A549 (cell line): ENCODE results near the gene SLC7A11. TPM values are rescaled to one million over a fixed set of nuclear protein-coding genes. Genes with fewer than 3 reads are reported as not detected.

ENCODE experiments used
- ATAC-seq, 2 experiments: fragments of 200-7000 bp in 1 of 2; fragments of >200 bp in 1 of 2; cut with Nextera tagmentation in 1 of 2; cut with Tn5 transposase in 1 of 2; 3 replicates each; pipeline versions ENCODE4 v1.8.0 to v1.9.1; 2018 to 2020; ENCODE audit warnings: mild to moderate bottlenecking in 1 of 2, moderate library complexity in 1 of 2
- CTCF ChIA-PET: fragments of 300-600 bp; sonication (Branson Sonifier 250); formaldehyde crosslinking; extraction: SDS; loops from one replicate; lab custom pipeline; 2021; ENCODE audit warnings: antibody characterized with exemption, inconsistent platforms; lab: Yijun Ruan, JAX
- POLR2A ChIA-PET: fragments of 350-600 bp; formaldehyde crosslinking; extraction: SDS; loops from one replicate; lab custom pipeline; 2021; ENCODE audit warnings: antibody characterized with exemption, inconsistent platforms; lab: Yijun Ruan, JAX
- DNase-seq, 2 experiments: peaks; one replicate each; pipeline versions ENCODE4 v3.0.0 to v3.0.0-alpha.2; 2011 to 2016; ENCODE audit warnings: low read depth in 1 of 2, low spot score in 1 of 2
- FAIRE-seq: peaks from 2 replicates; lab custom pipeline; 2011; peaks lifted over from hg19 to GRCh38; lab: Jason Lieb, UNC
- H3K27ac ChIP-seq, 2 experiments: fragments of >200 bp; sonication (Bioruptor Twin); formaldehyde crosslinking; 3 replicates each; pipeline ENCODE4 v1.5.1; 2016 to 2017
- H3K4me1 ChIP-seq: fragments of >200 bp; sonication (Bioruptor Twin); formaldehyde crosslinking; 3 replicates; pipeline ENCODE4 v1.6.1; 2016
- H3K4me2 ChIP-seq: fragments of >200 bp; sonication (Bioruptor Twin); formaldehyde crosslinking; 3 replicates; pipeline ENCODE4 v1.6.1; 2016
- H3K4me3 ChIP-seq: fragments of >200 bp; sonication (Bioruptor Twin); formaldehyde crosslinking; 3 replicates; pipeline ENCODE4 v1.5.1; 2016
- H3K9me3 ChIP-seq: fragments of >200 bp; sonication (Bioruptor Twin); formaldehyde crosslinking; 3 replicates; pipeline ENCODE4 v1.6.1; 2016
- CBX2 ChIP-seq: fragments of 200-600 bp; sonication (generic); IDR thresholded peaks from 2 replicates; pipeline ENCODE4 v1.6.1; 2016; ENCODE audit warnings: low read depth, mild to moderate bottlenecking, borderline replicate concordance
- CHD2 ChIP-seq: fragments of 150-350 bp; IDR thresholded peaks from 2 replicates; pipeline ENCODE4 v1.6.1; 2014; ENCODE audit warnings: low read length; ENCODE audit not compliant: partially characterized antibody
- ESRRA ChIP-seq: fragments of 150-350 bp; IDR thresholded peaks from 2 replicates; pipeline ENCODE4 v1.6.1; 2014; ENCODE audit warnings: mild to moderate bottlenecking, low read length, borderline replicate concordance
- FOXS1 ChIP-seq: fragments of 250-450 bp; sonication (Bioruptor Pico); IDR thresholded peaks from 2 replicates; pipeline ENCODE4 v1.5.0; 2020; ENCODE audit warnings: mild to moderate bottlenecking, moderate library complexity
- GATA3 ChIP-seq: IDR thresholded peaks from 2 replicates; pipeline ENCODE4 v1.6.1; 2012; ENCODE audit warnings: borderline replicate concordance
- HDAC2 ChIP-seq: fragments of 200-600 bp; sonication (generic); IDR thresholded peaks from 2 replicates; pipeline ENCODE4 v1.6.1; 2016
- HOXB13 ChIP-seq: fragments of 250-450 bp; sonication (Bioruptor Pico); IDR thresholded peaks from 2 replicates; pipeline ENCODE4 v1.5.0; 2020; ENCODE audit warnings: low read depth, mild to moderate bottlenecking, moderate library complexity
- HOXB5 ChIP-seq: fragments of 250-450 bp; sonication (Bioruptor Pico); IDR thresholded peaks from 2 replicates; pipeline ENCODE4 v1.5.0; 2020; ENCODE audit warnings: mild to moderate bottlenecking, moderate library complexity
- JUN ChIP-seq, 2 experiments: fragments of >200 bp; sonication (Bioruptor Twin); formaldehyde crosslinking; IDR thresholded peaks; 2 replicates in 1 of 2; 3 replicates in 1 of 2; pipeline ENCODE4 v1.6.1; 2016 to 2017
- KDM5A ChIP-seq: fragments of 200-600 bp; sonication (generic); IDR thresholded peaks from 2 replicates; pipeline ENCODE4 v1.6.1; 2016; ENCODE audit warnings: antibody characterized with exemption, mild to moderate bottlenecking
- MYC ChIP-seq: IDR thresholded peaks from 2 replicates; pipeline ENCODE4 v1.6.1; 2012; ENCODE audit warnings: mild to moderate bottlenecking, inconsistent platforms, low read length, improper control_type of control experiment, borderline replicate concordance
- POLR2AphosphoS2 ChIP-seq: conservative IDR thresholded peaks from 2 replicates; pipeline ENCODE4 v1.6.1; 2012; ENCODE audit warnings: low read length, improper control_type of control experiment, inconsistent platforms
- RARB ChIP-seq: fragments of 250-450 bp; sonication (Bioruptor Pico); IDR thresholded peaks from 2 replicates; pipeline ENCODE4 v1.8.0; 2021; ENCODE audit warnings: mild to moderate bottlenecking, moderate library complexity
- RCOR1 ChIP-seq: fragments of 150-350 bp; IDR thresholded peaks from 2 replicates; pipeline ENCODE4 v1.6.1; 2014; ENCODE audit warnings: antibody characterized with exemption, low read length, low read depth
- RNF2 ChIP-seq: fragments of 200-600 bp; sonication (generic); IDR thresholded peaks from 2 replicates; pipeline ENCODE4 v1.6.1; 2016; ENCODE audit warnings: low read depth, mild to moderate bottlenecking, antibody characterized with exemption, moderate library complexity, borderline replicate concordance
- SMC3 ChIP-seq: fragments of >200 bp; sonication (Bioruptor Twin); formaldehyde crosslinking; IDR thresholded peaks from 3 replicates; pipeline ENCODE4 v1.6.1; 2018; ENCODE audit warnings: inconsistent platforms
- TP53 ChIP-seq: fragments of 250-450 bp; sonication (Bioruptor Pico); IDR thresholded peaks from 2 replicates; pipeline ENCODE4 v1.5.0; 2021; ENCODE audit warnings: mild to moderate bottlenecking, moderate library complexity
- ZSCAN20 ChIP-seq: fragments of 250-450 bp; sonication (Bioruptor Pico); IDR thresholded peaks from 2 replicates; pipeline ENCODE4 v1.8.0; 2022; ENCODE audit warnings: mild to moderate bottlenecking, moderate library complexity
- WGBS: methylation state at CpG from one replicate; pipeline ENCODE4 v1.1.6; 2017; ENCODE audit errors: missing lambda C conversion rate; 5-methylcytosine and 5-hydroxymethylcytosine counted together
- polyA plus RNA-seq, 4 experiments: library from polyadenylated mRNA; depleted of rRNA in 3 of 4; stranded (reverse); fragments of >200 nt; fragmentation: RNase III in 1 of 4; extraction: RNeasy Plus Mini Kit Qiagen cat#74134 plus additional on column Dnase treatment in 1 of 4; gene quantifications; 2 replicates in 3 of 4; 3 replicates in 1 of 4; pipeline ENCODE4 v1.2.3, GENCODE V29; 2011 to 2017
- TF ChIP-seq, protein P1 (sequence below): fragments of 150-350 bp; IDR thresholded peaks from 2 replicates; pipeline ENCODE4 v1.6.1; 2014; ENCODE audit warnings: low read depth, mild to moderate bottlenecking, low read length
- TF ChIP-seq, protein P2 (sequence below): fragments of >200 bp; sonication (Bioruptor Twin); formaldehyde crosslinking; IDR thresholded peaks from 2 replicates; pipeline ENCODE4 v1.6.1; 2016
- TF ChIP-seq, protein P3 (sequence below): fragments of 200-600 bp; sonication (generic); IDR thresholded peaks from 2 replicates; pipeline ENCODE4 v1.6.1; 2016; ENCODE audit warnings: antibody characterized with exemption, mild to moderate bottlenecking, moderate library complexity
- TF ChIP-seq, protein P4 (sequence below): IDR thresholded peaks from 2 replicates; pipeline ENCODE4 v1.6.1; 2012
- TF ChIP-seq, protein P5 (sequence below): fragments of >200 bp; sonication (Bioruptor Twin); formaldehyde crosslinking; IDR thresholded peaks from 3 replicates; pipeline ENCODE4 v1.6.1; 2016

The SLC7A11 gene
- polyA plus RNA-seq, 2 of the 4 experiments (the other 2 are of a cell fraction) = 52.4 to 161 TPM

DNA sequence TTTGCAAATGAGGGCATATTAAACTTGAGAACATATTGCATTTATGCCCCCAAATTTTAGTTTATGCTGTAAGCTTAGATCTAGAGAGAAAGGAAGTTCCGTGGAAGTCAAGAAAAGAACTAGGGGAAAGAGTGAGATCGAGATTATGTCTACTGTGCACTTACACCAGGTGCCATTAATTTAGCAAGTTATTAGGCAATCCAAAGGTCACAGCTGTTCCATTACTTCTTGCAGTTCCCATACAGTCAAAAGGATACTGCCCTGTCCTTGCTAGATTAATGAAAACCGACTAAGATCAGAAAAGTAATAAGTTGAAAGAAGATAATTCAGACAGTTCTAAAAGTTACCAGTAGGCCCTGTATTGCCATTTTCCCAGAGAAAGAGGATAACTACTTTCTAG, 49.3 kb upstream of the SLC7A11 start:
- H3K4me3 ChIP-seq = no peak overlapping the region
- TF ChIP-seq GATA3 (no peak), ZSCAN20 (CRISPR knock-in tag) (no peak), JUN (IDR thresholded peaks at IDR 0.05) (no peak), POLR2AphosphoS2 (no peak)
- TF ChIP-seq, protein P1, sequence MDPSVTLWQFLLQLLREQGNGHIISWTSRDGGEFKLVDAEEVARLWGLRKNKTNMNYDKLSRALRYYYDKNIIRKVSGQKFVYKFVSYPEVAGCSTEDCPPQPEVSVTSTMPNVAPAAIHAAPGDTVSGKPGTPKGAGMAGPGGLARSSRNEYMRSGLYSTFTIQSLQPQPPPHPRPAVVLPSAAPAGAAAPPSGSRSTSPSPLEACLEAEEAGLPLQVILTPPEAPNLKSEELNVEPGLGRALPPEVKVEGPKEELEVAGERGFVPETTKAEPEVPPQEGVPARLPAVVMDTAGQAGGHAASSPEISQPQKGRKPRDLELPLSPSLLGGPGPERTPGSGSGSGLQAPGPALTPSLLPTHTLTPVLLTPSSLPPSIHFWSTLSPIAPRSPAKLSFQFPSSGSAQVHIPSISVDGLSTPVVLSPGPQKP = no peak
- TF ChIP-seq, protein P2, sequence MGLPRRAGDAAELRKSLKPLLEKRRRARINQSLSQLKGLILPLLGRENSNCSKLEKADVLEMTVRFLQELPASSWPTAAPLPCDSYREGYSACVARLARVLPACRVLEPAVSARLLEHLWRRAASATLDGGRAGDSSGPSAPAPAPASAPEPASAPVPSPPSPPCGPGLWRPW = no peak
- TF ChIP-seq, protein P3, sequence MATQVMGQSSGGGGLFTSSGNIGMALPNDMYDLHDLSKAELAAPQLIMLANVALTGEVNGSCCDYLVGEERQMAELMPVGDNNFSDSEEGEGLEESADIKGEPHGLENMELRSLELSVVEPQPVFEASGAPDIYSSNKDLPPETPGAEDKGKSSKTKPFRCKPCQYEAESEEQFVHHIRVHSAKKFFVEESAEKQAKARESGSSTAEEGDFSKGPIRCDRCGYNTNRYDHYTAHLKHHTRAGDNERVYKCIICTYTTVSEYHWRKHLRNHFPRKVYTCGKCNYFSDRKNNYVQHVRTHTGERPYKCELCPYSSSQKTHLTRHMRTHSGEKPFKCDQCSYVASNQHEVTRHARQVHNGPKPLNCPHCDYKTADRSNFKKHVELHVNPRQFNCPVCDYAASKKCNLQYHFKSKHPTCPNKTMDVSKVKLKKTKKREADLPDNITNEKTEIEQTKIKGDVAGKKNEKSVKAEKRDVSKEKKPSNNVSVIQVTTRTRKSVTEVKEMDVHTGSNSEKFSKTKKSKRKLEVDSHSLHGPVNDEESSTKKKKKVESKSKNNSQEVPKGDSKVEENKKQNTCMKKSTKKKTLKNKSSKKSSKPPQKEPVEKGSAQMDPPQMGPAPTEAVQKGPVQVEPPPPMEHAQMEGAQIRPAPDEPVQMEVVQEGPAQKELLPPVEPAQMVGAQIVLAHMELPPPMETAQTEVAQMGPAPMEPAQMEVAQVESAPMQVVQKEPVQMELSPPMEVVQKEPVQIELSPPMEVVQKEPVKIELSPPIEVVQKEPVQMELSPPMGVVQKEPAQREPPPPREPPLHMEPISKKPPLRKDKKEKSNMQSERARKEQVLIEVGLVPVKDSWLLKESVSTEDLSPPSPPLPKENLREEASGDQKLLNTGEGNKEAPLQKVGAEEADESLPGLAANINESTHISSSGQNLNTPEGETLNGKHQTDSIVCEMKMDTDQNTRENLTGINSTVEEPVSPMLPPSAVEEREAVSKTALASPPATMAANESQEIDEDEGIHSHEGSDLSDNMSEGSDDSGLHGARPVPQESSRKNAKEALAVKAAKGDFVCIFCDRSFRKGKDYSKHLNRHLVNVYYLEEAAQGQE = no peak
- ATAC-seq (no peak), FAIRE-seq (no peak), DNase-seq (no peak)
- H3K27ac ChIP-seq = no peak overlapping the region
- POLR2A ChIA-PET = no interaction called here
- no peak overlapping the region for H3K4me2 ChIP-seq
- WGBS = 89% methylated on average over 3 of the region's 3 CpGs
- no peaks in the 10 kb centered on the region for H3K4me1 ChIP-seq
- CTCF ChIA-PET = no interaction called here
- no peaks in the 10 kb centered on the region for H3K9me3 ChIP-seq

DNA sequence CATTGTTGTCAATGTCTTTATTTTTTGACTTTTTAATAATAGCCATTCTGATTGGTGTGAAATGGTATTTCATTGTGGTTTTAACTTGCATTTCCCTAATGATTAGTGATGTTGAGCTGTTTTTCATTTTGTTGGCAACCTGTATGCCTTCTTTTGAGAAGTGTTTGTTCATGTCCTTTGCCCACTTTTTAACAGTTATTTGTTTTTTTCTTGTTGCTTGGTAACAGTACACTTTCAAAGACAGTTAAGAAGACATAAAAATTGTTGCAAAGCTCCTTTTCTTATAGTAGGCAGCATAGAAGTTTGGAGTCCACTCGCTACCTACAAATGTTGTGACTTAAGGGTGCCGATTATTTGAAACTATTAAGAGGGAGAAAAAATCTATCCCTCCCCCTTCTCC, 48.7 kb upstream of the SLC7A11 start:
- no peak overlapping the region for H3K27ac ChIP-seq
- ChIA-PET CTCF (no interaction called here), POLR2A (no interaction called here)
- H3K4me1 ChIP-seq = no peaks in the 10 kb centered on the region
- WGBS = 89% methylated on average over 2 of the region's 2 CpGs
- no peak overlapping the region for H3K4me2 ChIP-seq
- no peaks in the 10 kb centered on the region for H3K9me3 ChIP-seq
- H3K4me3 ChIP-seq = no peak overlapping the region
- TF ChIP-seq HOXB5 (CRISPR knock-in tag) (no peak), RNF2 (no peak), TP53 (no peak), CHD2 (no peak), KDM5A (no peak), HOXB13 (CRISPR knock-in tag) (no peak), CBX2 (no peak), SMC3 (no peak), ESRRA (no peak), HDAC2 (no peak), MYC (no peak), RCOR1 (no peak), RARB (CRISPR knock-in tag) (no peak), FOXS1 (no peak)
- TF ChIP-seq, protein P4, sequence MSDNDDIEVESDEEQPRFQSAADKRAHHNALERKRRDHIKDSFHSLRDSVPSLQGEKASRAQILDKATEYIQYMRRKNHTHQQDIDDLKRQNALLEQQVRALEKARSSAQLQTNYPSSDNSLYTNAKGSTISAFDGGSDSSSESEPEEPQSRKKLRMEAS = no peak
- TF ChIP-seq, protein P5, sequence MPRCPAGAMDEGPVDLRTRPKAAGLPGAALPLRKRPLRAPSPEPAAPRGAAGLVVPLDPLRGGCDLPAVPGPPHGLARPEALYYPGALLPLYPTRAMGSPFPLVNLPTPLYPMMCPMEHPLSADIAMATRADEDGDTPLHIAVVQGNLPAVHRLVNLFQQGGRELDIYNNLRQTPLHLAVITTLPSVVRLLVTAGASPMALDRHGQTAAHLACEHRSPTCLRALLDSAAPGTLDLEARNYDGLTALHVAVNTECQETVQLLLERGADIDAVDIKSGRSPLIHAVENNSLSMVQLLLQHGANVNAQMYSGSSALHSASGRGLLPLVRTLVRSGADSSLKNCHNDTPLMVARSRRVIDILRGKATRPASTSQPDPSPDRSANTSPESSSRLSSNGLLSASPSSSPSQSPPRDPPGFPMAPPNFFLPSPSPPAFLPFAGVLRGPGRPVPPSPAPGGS = no peak
- FAIRE-seq (no peak), DNase-seq (no peak), ATAC-seq (no peak)
